ENCODE results near the gene FAXC. TPM values are rescaled to one million over a fixed set of nuclear protein-coding genes. Genes with fewer than 3 reads are reported as not detected.

Gene FAXC
- polyA plus RNA-seq, 1 experiment = 3.8 TPM

DNA sequence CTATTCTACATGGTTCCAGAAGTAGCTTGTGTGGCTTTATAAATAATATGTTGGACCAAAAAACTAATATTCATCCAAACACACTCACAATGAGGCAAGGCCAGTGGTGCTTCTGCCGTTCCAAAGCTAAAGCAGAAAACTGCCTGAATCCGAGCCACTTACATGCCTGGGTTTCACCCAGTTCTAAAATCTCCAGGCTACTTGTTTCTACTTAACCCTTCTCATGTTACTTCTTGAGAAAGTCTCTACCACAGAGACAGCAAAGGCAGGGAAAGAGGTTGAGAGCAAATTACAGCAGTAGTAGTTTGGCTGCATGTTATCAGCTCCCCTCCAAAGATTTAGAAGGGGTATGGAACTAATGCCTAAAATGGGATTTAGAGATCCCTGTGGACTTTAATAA is 62.0 kb downstream of the FAXC start:
- Histone ChIP-seq H3K36me3 (ENCODE audit: control insufficient read depth, insufficient read depth, low read length) (no peaks in the 10 kb centered on the region; the same call in 1 of the 2 replicates), H3K27me3 (ENCODE audit: control insufficient read depth, insufficient read depth, low read length) (no peaks in the 10 kb centered on the region), H3K4me3 (ENCODE audit: low read depth, low read length) (no peak overlapping the region)
- TF ChIP-seq, protein P1, sequence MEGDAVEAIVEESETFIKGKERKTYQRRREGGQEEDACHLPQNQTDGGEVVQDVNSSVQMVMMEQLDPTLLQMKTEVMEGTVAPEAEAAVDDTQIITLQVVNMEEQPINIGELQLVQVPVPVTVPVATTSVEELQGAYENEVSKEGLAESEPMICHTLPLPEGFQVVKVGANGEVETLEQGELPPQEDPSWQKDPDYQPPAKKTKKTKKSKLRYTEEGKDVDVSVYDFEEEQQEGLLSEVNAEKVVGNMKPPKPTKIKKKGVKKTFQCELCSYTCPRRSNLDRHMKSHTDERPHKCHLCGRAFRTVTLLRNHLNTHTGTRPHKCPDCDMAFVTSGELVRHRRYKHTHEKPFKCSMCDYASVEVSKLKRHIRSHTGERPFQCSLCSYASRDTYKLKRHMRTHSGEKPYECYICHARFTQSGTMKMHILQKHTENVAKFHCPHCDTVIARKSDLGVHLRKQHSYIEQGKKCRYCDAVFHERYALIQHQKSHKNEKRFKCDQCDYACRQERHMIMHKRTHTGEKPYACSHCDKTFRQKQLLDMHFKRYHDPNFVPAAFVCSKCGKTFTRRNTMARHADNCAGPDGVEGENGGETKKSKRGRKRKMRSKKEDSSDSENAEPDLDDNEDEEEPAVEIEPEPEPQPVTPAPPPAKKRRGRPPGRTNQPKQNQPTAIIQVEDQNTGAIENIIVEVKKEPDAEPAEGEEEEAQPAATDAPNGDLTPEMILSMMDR (IDR thresholded peaks at IDR 0.05; ENCODE audit: insufficient read depth, low read depth, low read length) = no peak
- ChIA-PET POLR2A (no interaction called here), CTCF (interaction anchor here (1.6 kb wide), 1 partner anchor 16 kb away, joined by 3 read pairs; no protein-coding TSS in a partner anchor)
- no peak for DNase-seq (ENCODE audit: low read depth)

DNA sequence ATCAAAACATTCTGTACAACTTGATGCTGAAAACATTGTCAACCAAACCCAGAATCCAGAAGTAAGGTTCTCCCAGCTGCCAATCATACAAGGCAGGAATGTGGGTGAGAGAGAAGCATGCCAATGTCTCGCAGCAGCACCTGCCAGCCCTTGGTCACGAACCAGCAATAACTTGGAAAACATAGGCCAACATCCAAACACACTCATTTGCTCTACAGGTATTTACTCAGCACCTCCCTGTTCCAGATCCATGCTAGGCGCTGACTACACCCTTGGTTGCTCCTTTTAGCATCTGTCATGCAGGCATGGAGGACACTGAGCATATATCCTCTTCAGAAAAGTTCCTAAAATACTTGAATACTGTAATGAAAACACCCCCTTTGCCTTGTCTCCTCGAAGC is 63.6 kb downstream of the FAXC start:
- CTCF ChIA-PET = interaction anchor here (1.6 kb wide), 1 partner anchor 14 kb away, joined by 3 read pairs; no protein-coding TSS in a partner anchor
- POLR2A ChIA-PET = no interaction called here

DNA sequence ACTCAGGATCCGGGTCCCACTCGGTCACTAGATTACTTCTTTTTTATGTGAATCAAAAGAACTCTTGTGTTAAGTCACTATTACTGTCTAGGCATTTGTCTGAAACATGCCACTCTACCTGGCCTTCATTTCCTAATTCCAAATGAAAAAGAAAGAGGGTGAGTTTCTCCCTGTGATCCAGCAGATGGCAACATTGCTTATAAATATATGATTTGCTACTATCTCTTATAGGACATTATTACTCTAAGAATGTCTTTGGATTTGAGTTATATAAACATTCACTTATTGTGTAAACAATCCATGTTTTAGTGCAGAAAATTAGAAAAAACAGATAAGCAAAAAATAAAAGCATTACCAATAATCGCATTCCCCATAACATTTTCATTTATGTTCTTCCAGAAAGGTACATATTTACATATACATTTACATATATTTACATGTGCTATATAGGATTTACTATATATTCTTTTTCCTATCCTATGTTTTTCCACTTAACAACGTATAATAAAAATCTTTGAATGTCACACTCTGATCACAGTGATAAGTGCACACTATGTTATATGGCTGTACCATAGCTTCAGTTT is 66.9 kb downstream of the FAXC start:
- no peak for DNase-seq (ENCODE audit: low read depth)
- ChIA-PET CTCF (interaction anchor here (1.4 kb wide), 1 partner anchor 10 kb away, joined by 6 read pairs; no protein-coding TSS in a partner anchor), POLR2A (no interaction called here)
- TF ChIP-seq, protein P1 (IDR thresholded peaks at IDR 0.05; ENCODE audit: insufficient read depth, low read depth, low read length) = peak; percentile 55
- no peak overlapping the region for H3K4me3 ChIP-seq (ENCODE audit: low read depth, low read length)
- no peaks in the 10 kb centered on the region; the same call in 1 of the 2 replicates for H3K36me3 ChIP-seq (ENCODE audit: control insufficient read depth, insufficient read depth, low read length)
- no peaks in the 10 kb centered on the region for H3K27me3 ChIP-seq (ENCODE audit: control insufficient read depth, insufficient read depth, low read length)

More for the DNA sequence above, 63.6 kb downstream of the FAXC start:
- TF ChIP-seq, protein P1 (IDR thresholded peaks at IDR 0.05; ENCODE audit: insufficient read depth, low read depth, low read length) = no peak
- Histone ChIP-seq H3K4me3 (ENCODE audit: low read depth, low read length) (no peak overlapping the region), H3K27me3 (ENCODE audit: control insufficient read depth, insufficient read depth, low read length) (no peaks in the 10 kb centered on the region), H3K36me3 (ENCODE audit: control insufficient read depth, insufficient read depth, low read length) (no peaks in the 10 kb centered on the region; the same call in 1 of the 2 replicates)
- no peak for DNase-seq (ENCODE audit: low read depth)

DNA sequence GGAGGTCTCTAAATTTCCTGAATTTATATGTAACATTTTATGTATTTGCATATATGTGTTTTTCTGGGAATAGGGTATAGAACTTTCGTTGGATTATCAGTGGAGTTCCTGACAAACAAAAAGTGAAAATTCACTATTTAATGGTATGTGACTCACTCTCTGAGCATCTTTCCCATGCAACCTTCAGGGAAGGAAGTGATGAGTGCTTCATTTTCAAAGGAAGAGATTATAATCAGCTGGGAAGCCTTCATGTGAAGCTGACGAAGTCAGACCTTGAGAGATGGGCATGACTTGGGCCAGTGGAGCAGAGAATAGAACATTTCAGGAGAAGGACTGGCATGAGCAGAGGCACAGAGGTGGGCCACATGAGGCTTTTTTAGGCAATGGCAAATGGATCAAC is 72.7 kb downstream of the FAXC start:
- CTCF ChIA-PET = no interaction called here
- H3K27me3 ChIP-seq (ENCODE audit: control insufficient read depth, insufficient read depth, low read length) = no peaks in the 10 kb centered on the region
- no peak for DNase-seq (ENCODE audit: low read depth)
- no peak overlapping the region for H3K4me3 ChIP-seq (ENCODE audit: low read depth, low read length)
- POLR2A ChIA-PET = no interaction called here
- H3K36me3 ChIP-seq (ENCODE audit: control insufficient read depth, insufficient read depth, low read length) = no peaks in the 10 kb centered on the region; the same call in 1 of the 2 replicates
- TF ChIP-seq, protein P1 (IDR thresholded peaks at IDR 0.05; ENCODE audit: insufficient read depth, low read depth, low read length) = no peak

DNA sequence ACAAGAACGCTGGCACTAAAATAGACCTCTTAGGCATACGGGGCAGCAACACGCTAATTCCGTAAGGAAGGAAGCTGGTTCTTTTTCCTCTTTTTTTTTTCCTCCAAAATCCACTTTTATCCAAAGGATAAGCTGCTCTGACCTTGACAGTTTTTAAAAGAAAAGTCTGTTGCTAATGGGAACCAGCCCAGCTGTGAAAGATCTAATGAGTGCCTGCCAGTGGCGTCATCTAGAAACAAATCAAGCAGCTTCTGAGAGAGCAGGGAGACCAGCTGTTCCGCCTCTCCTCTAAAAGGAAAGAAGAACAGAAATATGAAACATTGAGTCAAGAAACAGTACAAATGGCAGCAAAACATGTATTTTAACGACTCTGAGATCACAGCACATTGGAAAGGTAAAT is 78.6 kb downstream of the FAXC start:
- Histone ChIP-seq H3K4me3 (ENCODE audit: low read depth, low read length) (no peak overlapping the region), H3K36me3 (ENCODE audit: control insufficient read depth, insufficient read depth, low read length) (no peaks in the 10 kb centered on the region), H3K27me3 (ENCODE audit: control insufficient read depth, insufficient read depth, low read length) (no peaks in the 10 kb centered on the region)
- TF ChIP-seq, protein P1 (IDR thresholded peaks at IDR 0.05; ENCODE audit: insufficient read depth, low read depth, low read length) = no peak
- ChIA-PET POLR2A (no interaction called here), CTCF (no interaction called here)
- no peak for DNase-seq (ENCODE audit: low read depth)

Measured in BJ (cell line).